Measurements from ENCODE around the gene ARID3B. TPM values are rescaled to one million over a fixed set of nuclear protein-coding genes. Genes with fewer than 3 reads are reported as not detected.

The ARID3B gene
- total RNA-seq, 8 experiments from 2014 or later: 1.1 to 22.6 (median 7.2) TPM

- WGBS, 10 experiments: 0 to 7% (median 0%) methylated on average over 1 to 17 of the region's 76 CpGs; no CpG with 5 or more reads in 4 of the 10 experiments
- Histone ChIP-seq H3K4me1 (replicated peaks in 1 of 2) (peaks cover 7 to 10% of the 10 kb centered on the region in 2 donors), H3K4me3 (peak overlapping the region; percentile 70 to 95 (median 88)), H3K27ac (peak overlapping the region; percentile 93 to 97)
- in situ Hi-C loops (cut with MboI; ENCODE audit: low pct_unique_long_range_greater_than_20kb in 2 of 9, low sequenced_read_pairs in 9 of 9, unreplicated experiment in 9 of 9): no loop called here
- ATAC-seq (replicated peaks in 6 of 8): peak; percentile 47 to 68 (median 62)
Measured at GRCh38 chr15:74614744-74615507, 73.9 kb downstream of the ARID3B start.

DNA sequence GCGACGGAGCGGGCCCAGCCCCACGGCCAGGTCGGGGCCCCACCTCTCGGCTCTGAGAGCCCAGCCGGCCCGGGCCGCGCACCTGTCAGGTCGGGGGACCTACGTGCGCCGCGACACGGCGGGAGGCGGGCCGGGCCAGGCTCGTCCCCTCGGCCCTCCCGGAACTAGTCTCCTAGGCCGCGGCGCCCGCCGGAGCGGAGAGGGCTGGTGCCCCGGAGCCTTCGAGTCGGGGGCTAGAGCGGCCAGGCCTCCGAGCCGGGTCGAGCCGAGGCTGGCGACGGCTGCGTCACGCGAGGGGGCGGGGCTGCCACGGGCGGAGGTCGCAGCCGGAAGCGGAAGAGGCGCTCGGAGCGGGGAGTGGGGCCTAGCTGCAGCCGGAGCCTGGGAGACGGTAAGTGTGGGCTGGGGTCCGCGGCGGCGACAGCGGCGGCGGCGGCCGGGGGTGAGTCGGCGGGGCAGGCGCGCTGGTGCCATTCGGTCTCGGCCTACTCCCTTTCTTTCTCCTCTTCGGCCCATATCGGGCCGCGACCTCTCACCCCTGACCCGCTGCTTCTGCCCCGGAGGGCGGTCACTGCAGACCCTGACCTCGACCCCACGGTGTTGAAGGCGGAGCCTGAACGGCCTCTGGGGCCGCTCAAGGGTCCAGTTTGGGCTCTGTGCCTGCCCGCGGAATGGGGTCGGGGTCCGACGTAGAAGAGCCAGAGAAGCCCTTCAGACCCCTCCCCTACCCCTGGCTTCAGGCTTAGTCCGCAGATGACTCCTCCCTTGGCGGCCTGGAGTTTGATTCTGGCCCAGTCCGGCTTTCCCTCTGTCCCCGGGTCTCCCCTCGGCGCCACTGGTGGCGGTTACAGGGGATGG lies 74.7 kb downstream of the ARID3B start, which contains the start of gene CLK3:
Gene CLK3, plus strand, starts transcription at position 329 of the 858 bp plus-strand sequence. CDS start 3,361 bp downstream, outside the sequence.
- H3K4me3 ChIP-seq: peak within 1 kb of the TSS; percentile 70 to 95 (median 88)
- peak; percentile 77 to 90 (median 87) for ATAC-seq (replicated peaks in 6 of 8)
- H3K27ac ChIP-seq: peak within 1 kb of the TSS; percentile 93 to 97
- H3K4me1 ChIP-seq (replicated peaks in 1 of 2): peaks cover 7 to 10% of the 10 kb centered on the region in 2 donors
- 0 to 4% (median 0%) methylated on average over 5 to 23 of the region's 91 CpGs; no CpG with 5 or more reads in 5 of the 10 experiments for WGBS, 10 experiments
- in situ Hi-C loops (cut with MboI; ENCODE audit: low pct_unique_long_range_greater_than_20kb in 2 of 9, low sequenced_read_pairs in 9 of 9, unreplicated experiment in 9 of 9): no loop called here

GRCh38 chr15:74616366-74616939 lies 75.4 kb downstream of the ARID3B start:
- H3K27ac ChIP-seq: peak overlapping the region; percentile 93 to 97
- in situ Hi-C loops (cut with MboI; ENCODE audit: low pct_unique_long_range_greater_than_20kb in 2 of 9, low sequenced_read_pairs in 9 of 9, unreplicated experiment in 9 of 9): no loop called here

DNA sequence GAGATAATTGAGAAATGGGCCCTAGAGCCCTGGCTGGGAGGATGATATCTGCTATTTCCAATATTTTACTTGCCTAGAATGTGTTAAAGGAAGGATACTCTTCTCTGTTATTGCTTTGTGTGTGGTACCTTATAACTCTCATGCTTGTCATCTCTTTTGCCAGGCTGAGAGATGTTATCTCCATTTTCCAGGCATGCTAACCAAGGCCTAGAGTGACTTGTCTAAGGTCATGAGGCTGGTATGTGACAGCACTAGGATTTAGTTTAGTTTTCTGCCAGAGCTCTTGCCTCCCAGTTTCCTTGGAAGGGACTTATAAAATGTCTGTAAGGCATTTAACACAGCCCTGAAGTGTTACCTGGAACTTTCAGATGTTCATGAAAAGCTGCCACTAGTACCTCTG lies 76.0 kb downstream of the ARID3B start:
- no peak for ATAC-seq (replicated peaks in 6 of 8)

More at GRCh38 chr15:74616366-74616939, 75.4 kb downstream of the ARID3B start:
- 0 to 60% (median 11%) methylated on average over 1 to 14 of the region's 18 CpGs; no CpG with 5 or more reads in 2 of the 10 experiments for WGBS, 10 experiments
- peaks cover 7 to 10% of the 10 kb centered on the region in 2 donors for H3K4me1 ChIP-seq (replicated peaks in 1 of 2)
- peak in 2 of 8 experiments; percentile 1 to 2 for ATAC-seq (replicated peaks in 6 of 8)
- H3K4me3 ChIP-seq: peak overlapping the region; percentile 70 to 95 (median 88)

DNA sequence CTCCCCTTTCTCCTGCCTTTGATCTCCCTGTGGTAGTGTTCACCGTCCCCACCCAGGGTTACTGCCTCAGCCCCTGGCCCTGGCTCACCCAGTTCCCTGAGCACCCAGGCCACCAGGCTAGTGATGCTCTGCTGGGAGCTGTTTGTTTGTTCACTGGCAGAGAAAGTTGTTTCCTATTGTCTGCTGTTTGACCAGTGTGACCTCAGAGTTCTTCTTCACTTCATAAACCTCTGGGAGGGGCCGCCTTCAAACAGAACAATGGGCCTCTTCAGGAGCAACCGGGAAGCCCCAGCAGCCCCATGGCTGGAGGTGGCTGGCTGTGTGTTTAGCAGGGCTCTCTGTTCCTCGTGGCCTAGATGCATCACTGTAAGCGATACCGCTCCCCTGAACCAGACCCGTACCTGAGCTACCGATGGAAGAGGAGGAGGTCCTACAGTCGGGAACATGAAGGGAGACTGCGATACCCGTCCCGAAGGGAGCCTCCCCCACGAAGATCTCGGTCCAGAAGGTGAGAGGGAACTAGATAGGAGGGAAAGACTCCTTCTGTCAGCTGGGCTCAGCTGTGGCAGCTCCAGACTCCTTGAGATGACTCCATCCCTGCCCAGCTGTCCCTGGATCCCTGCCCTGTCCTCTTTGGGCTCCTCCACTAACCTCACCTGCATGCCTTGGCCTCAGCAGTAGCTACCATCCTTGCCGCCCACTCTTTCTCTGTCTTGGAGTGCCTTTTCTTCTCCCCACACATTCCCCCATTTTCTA lies 78.0 kb downstream of the ARID3B start:
- H3K4me3 ChIP-seq: no peak overlapping the region
- in situ Hi-C loops (cut with MboI; ENCODE audit: low pct_unique_long_range_greater_than_20kb in 2 of 9, low sequenced_read_pairs in 9 of 9, unreplicated experiment in 9 of 9): no loop called here
- 30 to 100% (median 89%) methylated on average over 2 to 12 of the region's 15 CpGs; no CpG with 5 or more reads in 4 of the 10 experiments for WGBS, 10 experiments
- peaks cover 7 to 10% of the 10 kb centered on the region in 2 donors for H3K4me1 ChIP-seq (replicated peaks in 1 of 2)
- H3K27ac ChIP-seq: no peak overlapping the region
- ATAC-seq (replicated peaks in 6 of 8): no peak

More for the DNA sequence above, 76.0 kb downstream of the ARID3B start:
- Histone ChIP-seq H3K27ac (no peak overlapping the region), H3K4me3 (peak overlapping the region; percentile 70 to 95 (median 88)), H3K4me1 (replicated peaks in 1 of 2) (peaks cover 7 to 10% of the 10 kb centered on the region in 2 donors)
- in situ Hi-C loops (cut with MboI; ENCODE audit: low pct_unique_long_range_greater_than_20kb in 2 of 9, low sequenced_read_pairs in 9 of 9, unreplicated experiment in 9 of 9): no loop called here

DNA sequence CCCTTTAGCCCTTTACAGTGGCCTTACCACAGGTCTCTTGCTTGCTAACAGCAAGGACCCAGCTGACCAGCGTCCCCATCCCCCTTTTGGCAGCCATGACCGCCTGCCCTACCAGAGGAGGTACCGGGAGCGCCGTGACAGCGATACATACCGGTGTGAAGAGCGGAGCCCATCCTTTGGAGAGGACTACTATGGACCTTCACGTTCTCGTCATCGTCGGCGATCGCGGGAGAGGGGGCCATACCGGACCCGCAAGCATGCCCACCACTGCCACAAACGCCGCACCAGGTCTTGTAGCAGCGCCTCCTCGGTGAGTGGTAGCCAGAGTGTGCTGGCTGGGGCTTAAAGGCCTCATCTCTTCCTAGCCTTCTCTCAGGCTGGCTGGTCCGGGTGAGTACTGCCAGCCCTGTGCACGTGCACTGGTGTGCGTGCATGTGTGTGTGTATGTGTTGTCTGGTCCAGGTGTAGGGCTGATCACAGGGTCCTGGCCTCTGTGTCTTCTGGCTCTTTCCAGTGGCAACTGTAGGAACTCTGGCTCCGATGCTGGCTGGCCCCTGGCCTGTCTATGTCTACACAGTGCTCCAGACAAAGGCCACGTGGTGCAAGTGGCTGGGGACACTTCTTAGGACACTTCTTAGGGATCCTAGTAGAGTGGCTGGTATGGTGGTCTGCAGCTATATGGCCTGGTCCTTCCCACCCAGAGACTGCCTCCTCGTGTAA lies 79.1 kb downstream of the ARID3B start:
- no peak overlapping the region for H3K4me3 ChIP-seq
- in situ Hi-C loops (cut with MboI; ENCODE audit: low pct_unique_long_range_greater_than_20kb in 2 of 9, low sequenced_read_pairs in 9 of 9, unreplicated experiment in 9 of 9): no loop called here
- no peak for ATAC-seq (replicated peaks in 6 of 8)
- WGBS, 10 experiments: 80 to 100% (median 96%) methylated on average over 1 to 9 of the region's 27 CpGs; no CpG with 5 or more reads in 3 of the 10 experiments
- H3K4me1 ChIP-seq (replicated peaks in 1 of 2): peaks cover 7 to 10% of the 10 kb centered on the region in 2 donors
- H3K27ac ChIP-seq: no peak overlapping the region

DNA sequence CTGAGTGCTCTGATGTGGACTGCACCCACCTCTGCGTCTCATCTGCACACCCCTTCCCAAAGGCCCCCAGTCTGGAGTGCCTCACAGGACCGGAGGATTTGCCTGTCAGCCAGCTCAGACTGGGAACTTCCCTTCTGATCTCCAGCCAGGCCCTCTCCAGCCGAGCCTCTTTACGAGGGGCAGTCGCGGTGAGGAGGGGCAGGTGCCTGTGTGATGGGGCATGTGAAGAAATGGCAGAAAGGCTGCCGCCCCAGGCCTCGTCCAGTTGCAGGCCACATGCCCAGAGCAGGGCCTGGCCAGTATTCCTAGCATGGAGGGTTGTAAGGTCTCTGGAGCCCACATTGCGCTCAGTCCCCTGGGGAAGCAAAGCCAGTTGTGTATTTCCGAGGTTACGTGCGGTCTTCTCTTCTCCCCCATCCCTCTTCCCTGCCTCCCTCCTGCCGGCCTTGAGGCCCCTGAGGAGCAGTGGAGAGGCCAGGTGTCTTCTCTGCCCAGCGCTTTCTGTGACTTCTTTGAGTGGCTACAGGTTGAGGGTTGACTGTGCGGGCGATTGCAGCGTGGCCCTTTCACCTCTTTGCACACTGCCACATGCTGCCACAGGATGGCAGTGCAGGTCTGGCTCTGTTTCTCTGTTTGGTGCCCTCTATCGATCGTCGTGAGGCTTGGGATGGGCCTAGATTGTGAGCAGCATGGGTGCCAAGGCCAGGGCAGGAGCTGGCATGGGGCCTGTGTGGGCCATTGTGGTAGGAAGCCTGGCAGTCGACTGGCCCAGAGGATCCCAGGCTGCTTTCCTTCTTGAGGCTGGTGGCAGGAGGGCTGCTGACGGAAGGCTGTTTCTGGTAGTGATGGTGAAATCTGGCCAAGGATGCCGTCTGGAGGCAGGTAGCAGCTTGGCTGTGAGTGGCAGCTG lies 79.9 kb downstream of the ARID3B start:
- ATAC-seq (replicated peaks in 6 of 8): peak; percentile 16 to 86 (median 48)
- peaks cover 7 to 10% of the 10 kb centered on the region in 2 donors for H3K4me1 ChIP-seq (replicated peaks in 1 of 2)
- no peak overlapping the region for H3K4me3 ChIP-seq
- no peak overlapping the region for H3K27ac ChIP-seq
- in situ Hi-C loops (cut with MboI; ENCODE audit: low pct_unique_long_range_greater_than_20kb in 2 of 9, low sequenced_read_pairs in 9 of 9, unreplicated experiment in 9 of 9): no loop called here
- WGBS, 10 experiments: 33 to 79% (median 40%) methylated on average over 1 to 15 of the region's 23 CpGs; no CpG with 5 or more reads in 5 of the 10 experiments

GRCh38 chr15:74621546-74621920 lies 80.5 kb downstream of the ARID3B start:
- peaks cover 7 to 10% of the 10 kb centered on the region in 2 donors for H3K4me1 ChIP-seq (replicated peaks in 1 of 2)
- H3K4me3 ChIP-seq: no peak overlapping the region
- in situ Hi-C loops (cut with MboI; ENCODE audit: low pct_unique_long_range_greater_than_20kb in 2 of 9, low sequenced_read_pairs in 9 of 9, unreplicated experiment in 9 of 9): no loop called here
- H3K27ac ChIP-seq: no peak overlapping the region
- no peak for ATAC-seq (replicated peaks in 6 of 8)
- WGBS, 10 experiments: 80 to 100% (median 96%) methylated on average over 1 to 2 of the region's 16 CpGs; no CpG with 5 or more reads in 4 of the 10 experiments

DNA sequence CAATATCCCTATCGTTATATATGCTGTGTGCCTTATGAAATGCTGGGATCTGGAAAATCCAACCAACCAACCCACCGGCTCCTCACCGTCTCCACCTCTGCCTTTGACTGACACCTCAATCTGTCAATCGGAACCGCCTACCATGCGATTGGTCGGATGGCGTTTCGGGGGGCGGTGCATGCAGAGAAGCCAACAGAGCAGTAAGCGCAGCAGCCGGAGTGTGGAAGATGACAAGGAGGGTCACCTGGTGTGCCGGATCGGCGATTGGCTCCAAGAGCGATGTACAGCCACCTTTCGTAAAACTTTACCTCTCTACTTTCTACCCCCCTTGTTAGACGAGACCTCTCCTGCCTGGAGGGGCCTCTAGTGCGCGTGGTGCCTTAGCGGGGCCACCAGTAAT lies 80.9 kb downstream of the ARID3B start:
- WGBS, 10 experiments: 85 to 100% (median 95%) methylated on average over 2 to 17 of the region's 21 CpGs; no CpG with 5 or more reads in 2 of the 10 experiments
- peaks cover 3 to 7% of the 10 kb centered on the region in 2 donors for H3K4me1 ChIP-seq (replicated peaks in 1 of 2)
- in situ Hi-C loops (cut with MboI; ENCODE audit: low pct_unique_long_range_greater_than_20kb in 2 of 9, low sequenced_read_pairs in 9 of 9, unreplicated experiment in 9 of 9): no loop called here
- ATAC-seq (replicated peaks in 6 of 8): no peak
- no peak overlapping the region for H3K4me3 ChIP-seq
- H3K27ac ChIP-seq: no peak overlapping the region

GRCh38 chr15:74622758-74623157 lies 81.7 kb downstream of the ARID3B start:
- Histone ChIP-seq H3K27ac (no peak overlapping the region), H3K4me3 (no peak overlapping the region), H3K4me1 (replicated peaks in 1 of 2) (no peaks in the 10 kb centered on the region)
- no peak for ATAC-seq (replicated peaks in 6 of 8)
- in situ Hi-C loops (cut with MboI; ENCODE audit: low pct_unique_long_range_greater_than_20kb in 2 of 9, low sequenced_read_pairs in 9 of 9, unreplicated experiment in 9 of 9): no loop called here
- WGBS, 10 experiments: 100% methylated on average over 1 to 2 of the region's 3 CpGs; no CpG with 5 or more reads in 6 of the 10 experiments

DNA sequence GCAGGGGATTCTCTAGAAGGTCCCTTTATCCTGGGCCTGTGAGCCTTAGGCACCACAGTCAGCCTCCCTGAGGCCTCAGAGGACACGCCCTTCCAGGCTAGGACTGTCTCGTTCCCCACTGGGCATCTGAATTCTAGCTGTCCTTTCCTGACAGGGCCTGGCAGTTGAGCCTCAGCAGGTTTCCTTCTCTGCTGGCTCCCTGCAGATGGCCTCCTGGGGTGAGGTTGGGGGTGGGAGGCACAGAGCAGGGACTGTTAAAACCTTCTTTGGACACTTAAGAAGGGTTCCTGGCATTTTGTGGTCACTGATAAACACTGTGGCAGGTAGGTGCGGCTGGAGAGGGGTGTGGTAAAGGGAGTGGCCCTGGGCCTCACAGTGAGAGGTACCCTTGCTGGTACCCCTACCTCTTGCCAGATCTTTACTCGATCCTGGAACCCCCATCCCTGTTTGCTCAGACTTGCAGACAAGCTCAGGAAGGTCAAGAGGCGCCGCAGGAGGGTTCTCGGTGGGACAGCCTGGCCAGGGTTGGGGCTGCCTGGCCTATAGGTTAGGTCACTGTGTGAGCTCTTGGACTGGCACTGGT lies 83.1 kb downstream of the ARID3B start:
- in situ Hi-C loops (cut with MboI; ENCODE audit: low pct_unique_long_range_greater_than_20kb in 2 of 9, low sequenced_read_pairs in 9 of 9, unreplicated experiment in 9 of 9): no loop called here
- peak in 2 of 8 experiments; percentile 7 to 18 for ATAC-seq (replicated peaks in 6 of 8)
- no peak overlapping the region for H3K27ac ChIP-seq
- H3K4me1 ChIP-seq (replicated peaks in 1 of 2): no peaks in the 10 kb centered on the region
- 93 to 100% (median 100%) methylated on average over 2 to 3 of the region's 7 CpGs; no CpG with 5 or more reads in 7 of the 10 experiments for WGBS, 10 experiments
- H3K4me3 ChIP-seq: no peak overlapping the region
